ENCODE data around the gene RALBP1. TPM values are rescaled to one million over a fixed set of nuclear protein-coding genes. Genes with fewer than 3 reads are reported as not detected.

RALBP1 gene
- total and polyA plus RNA-seq, 2 of the 4 experiments (the other 2 are of a cell fraction), result 30.6 to 38.2 TPM

DNA sequence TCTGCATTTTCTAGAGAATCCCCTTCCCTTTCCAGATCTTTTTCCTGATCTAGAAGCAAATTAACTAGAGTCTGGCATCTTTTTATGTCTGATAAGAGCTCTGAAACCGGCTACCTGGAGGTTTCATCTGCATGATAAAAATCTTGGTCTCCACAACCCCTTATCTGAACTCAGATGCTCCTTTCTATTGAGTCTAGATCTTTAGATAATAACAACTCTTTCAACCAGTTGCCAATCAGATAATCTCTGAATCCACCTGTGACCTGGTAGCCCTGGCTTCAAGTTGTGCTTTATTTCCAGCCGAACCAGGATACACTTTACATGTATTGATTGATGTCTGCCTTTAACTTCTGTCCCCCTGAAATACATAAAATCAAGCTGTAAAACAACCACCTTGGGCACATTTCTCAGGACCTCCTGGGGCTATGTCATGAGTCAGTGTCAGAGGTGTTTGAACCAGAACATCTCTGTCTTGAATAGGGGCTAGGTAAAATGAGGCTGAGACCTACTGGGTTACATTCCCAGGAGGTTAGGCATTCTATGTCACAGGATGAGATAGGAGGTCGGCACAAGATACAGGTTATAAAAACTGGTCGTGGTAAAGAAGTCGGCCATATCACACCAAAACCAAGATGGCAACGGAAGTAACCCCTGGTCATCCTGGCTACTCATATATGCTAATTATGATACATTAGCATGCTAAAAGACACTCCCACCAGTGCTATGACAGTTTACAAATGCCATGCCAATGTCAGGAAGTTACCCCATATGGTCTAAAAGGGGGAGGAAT, 20.8 kb downstream of the RALBP1 start:
- Histone ChIP-seq H4K5ac (ENCODE audit: low read depth, low read length) (no peak overlapping the region), H3K14ac (replicated peaks; ENCODE audit: low read depth, low read length) (no peak overlapping the region), H3K18ac (ENCODE audit: low read depth, low read length) (no peak overlapping the region), H3K79me1 (ENCODE audit: low read depth in 1 of 2, low read length in 2 of 2) (peaks cover 35 to 80% of the 10 kb centered on the region in 2 experiments), H2AK9ac (replicated peaks; ENCODE audit: low read depth, low read length, poor library complexity) (no peak overlapping the region), H3K4me2 (ENCODE audit: low read depth, low read length) (no peak overlapping the region), H2BK15ac (ENCODE audit: low read depth, low read length) (no peak overlapping the region), H3K56ac (ENCODE audit: extremely low read depth, insufficient read depth, low read length) (no peak overlapping the region), H3K23ac (ENCODE audit: low read depth, low read length) (no peak overlapping the region), H3K36me3 (ENCODE audit: control insufficient read depth, insufficient read depth, low read length) (0 out of 2 replicates have a peak, but pooled peaks cover 2% of the 10 kb centered on the region), H3K27me3 (ENCODE audit: control insufficient read depth, insufficient read depth, low read length) (no peaks in the 10 kb centered on the region), H3K27ac (ENCODE audit: insufficient read depth, low read length) (no peak overlapping the region), H2BK120ac (ENCODE audit: low read depth, low read length) (no peak overlapping the region), H3K4me1 (ENCODE audit: control insufficient read depth, insufficient read depth, low read length) (peaks cover 3% of the 10 kb centered on the region; the same call in 1 of the 2 replicates), H3K4ac (ENCODE audit: low read depth, low read length) (no peak overlapping the region), H2BK20ac (ENCODE audit: low read depth, low read length) (no peak overlapping the region), H2AK5ac (ENCODE audit: low read depth, low read length) (no peak overlapping the region), H3K9me1 (ENCODE audit: insufficient read depth, low read length) (peaks cover 10% of the 10 kb centered on the region), H2BK5ac (ENCODE audit: low read depth, low read length, poor library complexity, severe bottlenecking) (no peak overlapping the region), H2AFZ (replicated peaks; ENCODE audit: low read length, poor library complexity) (no peak overlapping the region), H4K20me1 (ENCODE audit: insufficient read depth, low read length) (peaks cover 19% of the 10 kb centered on the region; the same call in 1 of the 2 replicates), H4K8ac (ENCODE audit: low read depth in 2 of 2, low read length in 2 of 2) (no peak overlapping the region), H3K9me3 (ENCODE audit: control insufficient read depth, insufficient read depth, low read length) (no peaks in the 10 kb centered on the region), H4K91ac (ENCODE audit: insufficient read depth, low read depth, low read length) (no peak overlapping the region), H3K9ac (ENCODE audit: low read depth, low read length) (no peak overlapping the region), H3K4me3 (ENCODE audit: insufficient read depth, low read depth, low read length) (no peak overlapping the region)
- POLR2A ChIA-PET (ENCODE audit: unreplicated experiment), result no interaction called here
- no peak for TF ChIP-seq RAD21 (IDR thresholded peaks at IDR 0.05; ENCODE audit: low read length)
- no peak for TF ChIP-seq NFE2L2 (IDR thresholded peaks at IDR 0.05; ENCODE audit: low read depth, low read length)
- TF ChIP-seq MAFK (IDR thresholded peaks at IDR 0.05; ENCODE audit: low read depth, low read length), result no peak
- no peak for TF ChIP-seq CEBPB (IDR thresholded peaks at IDR 0.05; ENCODE audit: low read depth, low read length)
- in situ Hi-C loops (cut with MboI; ENCODE audit: low sequenced_read_pairs) (no loop called here), dilution Hi-C loops (cut with HindIII; ENCODE audit: low sequenced_read_pairs, unreplicated experiment) (no loop called here), intact Hi-C loops (cut with micrococcal nuclease) (no loop called here)
- no TSS peak for BruUV-seq (replicated peaks)
- no peak for DNase-seq
- CTCF ChIA-PET, result no interaction called here
- WGBS, 2 experiments (ENCODE audit: extremely low coverage in 2 of 2, insufficient read length in 1 of 2), result 83% methylated on average over 1 of the region's 6 CpGs; no CpG with 5 or more reads in 1 of the 2 experiments
- ATAC-seq (ENCODE audit: low read depth), result no peak
